ENCODE data around the gene DCLK1. TPM values are rescaled to one million over a fixed set of nuclear protein-coding genes. Genes with fewer than 3 reads are reported as not detected.

DCLK1 gene
- total and polyA plus RNA-seq, 7 donors = 0.98 to 15.1 (median 3.9) TPM

DNA sequence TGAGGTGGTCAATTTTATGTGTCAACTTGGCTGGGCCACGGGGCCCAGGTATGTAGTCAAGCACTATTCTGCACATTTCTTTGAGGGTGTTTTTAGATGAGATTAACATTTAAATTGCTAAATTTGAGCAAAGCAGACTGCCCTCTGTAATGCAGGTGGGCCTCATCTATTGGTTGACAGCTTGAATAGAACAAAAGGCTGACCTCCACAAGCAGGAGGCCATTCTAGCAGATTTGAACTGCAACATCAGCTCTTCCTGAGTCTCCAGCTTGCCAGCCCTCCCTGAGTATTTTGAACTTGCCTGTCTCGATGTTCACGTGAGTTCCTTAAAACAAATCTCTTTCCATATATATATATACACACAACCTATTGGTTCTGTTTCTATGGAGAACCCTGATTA lies 134.8 kb downstream of the DCLK1 start:
- no peak for DNase-seq
- H3K4me1 ChIP-seq = peaks cover 16% of the 10 kb centered on the region
- H3K4me3 ChIP-seq = no peak overlapping the region
- ATAC-seq = no peak
- H3K27ac ChIP-seq = no peak overlapping the region
- H3K27me3 ChIP-seq (ENCODE audit: insufficient read depth in 3 of 3, low read length in 2 of 3) = no peaks in the 10 kb centered on the region
- H3K9me3 ChIP-seq = no peaks in the 10 kb centered on the region
- TF ChIP-seq, protein P1, sequence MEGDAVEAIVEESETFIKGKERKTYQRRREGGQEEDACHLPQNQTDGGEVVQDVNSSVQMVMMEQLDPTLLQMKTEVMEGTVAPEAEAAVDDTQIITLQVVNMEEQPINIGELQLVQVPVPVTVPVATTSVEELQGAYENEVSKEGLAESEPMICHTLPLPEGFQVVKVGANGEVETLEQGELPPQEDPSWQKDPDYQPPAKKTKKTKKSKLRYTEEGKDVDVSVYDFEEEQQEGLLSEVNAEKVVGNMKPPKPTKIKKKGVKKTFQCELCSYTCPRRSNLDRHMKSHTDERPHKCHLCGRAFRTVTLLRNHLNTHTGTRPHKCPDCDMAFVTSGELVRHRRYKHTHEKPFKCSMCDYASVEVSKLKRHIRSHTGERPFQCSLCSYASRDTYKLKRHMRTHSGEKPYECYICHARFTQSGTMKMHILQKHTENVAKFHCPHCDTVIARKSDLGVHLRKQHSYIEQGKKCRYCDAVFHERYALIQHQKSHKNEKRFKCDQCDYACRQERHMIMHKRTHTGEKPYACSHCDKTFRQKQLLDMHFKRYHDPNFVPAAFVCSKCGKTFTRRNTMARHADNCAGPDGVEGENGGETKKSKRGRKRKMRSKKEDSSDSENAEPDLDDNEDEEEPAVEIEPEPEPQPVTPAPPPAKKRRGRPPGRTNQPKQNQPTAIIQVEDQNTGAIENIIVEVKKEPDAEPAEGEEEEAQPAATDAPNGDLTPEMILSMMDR (IDR thresholded peaks at IDR 0.05) = no peak
- 76 to 90% (median 87%) methylated on average over 3 of the region's 3 CpGs for WGBS, 3 donors
- intact Hi-C loops (cut with DNase I) = no loop called here
- H3K36me3 ChIP-seq (ENCODE audit: insufficient read depth in 1 of 2, low read depth in 1 of 2) = no peaks in the 10 kb centered on the region

DNA sequence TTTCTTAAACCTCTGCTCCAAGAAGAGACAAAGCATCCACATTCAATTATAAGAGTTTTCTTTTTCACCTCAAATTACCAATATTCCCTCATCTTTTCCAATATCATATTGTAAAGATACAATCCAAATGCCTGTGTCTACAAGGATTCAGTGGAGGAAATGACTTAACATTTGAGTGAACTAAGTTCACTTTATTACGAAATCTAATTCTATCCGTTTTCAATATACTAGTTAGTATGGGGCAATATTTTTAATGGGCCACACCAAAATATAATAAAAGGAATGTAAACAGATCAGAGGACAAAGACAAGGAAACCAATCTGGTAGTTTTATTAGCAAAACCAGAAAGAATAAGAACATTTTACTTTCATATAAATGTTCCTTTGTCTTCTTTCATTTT lies 136.0 kb downstream of the DCLK1 start:
- TF ChIP-seq, protein P1 (IDR thresholded peaks at IDR 0.05) = no peak
- no peak for ATAC-seq

DNA sequence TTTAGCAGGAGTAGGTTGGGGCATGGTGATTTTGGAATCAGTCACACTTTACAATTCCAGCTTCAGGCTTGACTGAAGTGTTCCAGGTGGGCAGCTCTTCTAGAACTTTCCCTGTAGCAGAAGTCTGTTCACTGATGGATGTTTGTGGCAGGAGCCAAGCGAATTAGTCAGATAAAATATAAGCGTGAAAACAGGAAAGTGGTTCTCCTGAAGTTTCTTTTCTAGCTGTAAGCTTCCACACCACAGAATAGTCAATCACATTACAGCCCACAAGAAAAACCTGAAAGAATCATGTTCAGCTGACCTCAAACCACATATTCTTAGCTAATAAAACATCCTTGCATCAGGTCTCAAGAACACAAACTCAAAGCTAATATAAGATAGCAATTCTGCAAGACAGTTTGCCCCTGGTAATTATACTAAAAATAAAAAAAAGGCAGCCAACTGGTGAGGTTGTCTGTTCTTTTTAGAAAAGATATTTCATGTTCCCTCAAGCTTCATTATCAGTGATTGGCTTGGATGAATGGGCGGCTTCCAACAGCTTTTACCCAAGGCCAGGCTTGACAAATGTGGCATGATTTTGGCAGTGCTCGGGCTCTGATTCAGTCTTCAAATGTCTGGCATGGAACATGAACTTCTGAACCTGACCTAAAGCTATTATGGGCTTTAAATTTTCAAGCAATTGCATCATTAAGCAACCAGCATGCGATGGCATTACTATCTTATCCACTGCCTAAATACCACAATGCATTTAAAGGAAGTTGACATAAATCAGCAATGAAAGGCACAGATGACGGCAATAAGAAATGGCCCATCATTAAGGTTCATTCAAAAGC lies 136.8 kb downstream of the DCLK1 start:
- intact Hi-C loops (cut with DNase I) = no loop called here
- WGBS, 3 donors = 25 to 52% (median 36%) methylated on average over 6 of the region's 6 CpGs
- no peaks in the 10 kb centered on the region for H3K36me3 ChIP-seq (ENCODE audit: insufficient read depth in 1 of 2, low read depth in 1 of 2)
- peak; percentile 56 to 81 for DNase-seq
- peak; percentile 93 to 99 (median 98) for ATAC-seq
- H3K9me3 ChIP-seq = no peaks in the 10 kb centered on the region
- H3K4me1 ChIP-seq = peaks cover 16% of the 10 kb centered on the region
- H3K27me3 ChIP-seq (ENCODE audit: insufficient read depth in 3 of 3, low read length in 2 of 3) = no peaks in the 10 kb centered on the region
- no peak overlapping the region for H3K4me3 ChIP-seq
- H3K27ac ChIP-seq = peak overlapping the region; percentile 75
- TF ChIP-seq, protein P1 (IDR thresholded peaks at IDR 0.05) = no peak

More for the DNA sequence above, 136.0 kb downstream of the DCLK1 start:
- Histone ChIP-seq H3K4me3 (no peak overlapping the region), H3K27me3 (ENCODE audit: insufficient read depth in 3 of 3, low read length in 2 of 3) (no peaks in the 10 kb centered on the region), H3K4me1 (peaks cover 16% of the 10 kb centered on the region), H3K9me3 (no peaks in the 10 kb centered on the region), H3K27ac (no peak overlapping the region), H3K36me3 (ENCODE audit: insufficient read depth in 1 of 2, low read depth in 1 of 2) (no peaks in the 10 kb centered on the region)
- 63 to 86% (median 65%) methylated on average over 2 of the region's 2 CpGs for WGBS, 3 donors
- intact Hi-C loops (cut with DNase I) = no loop called here
- DNase-seq = no peak

DNA sequence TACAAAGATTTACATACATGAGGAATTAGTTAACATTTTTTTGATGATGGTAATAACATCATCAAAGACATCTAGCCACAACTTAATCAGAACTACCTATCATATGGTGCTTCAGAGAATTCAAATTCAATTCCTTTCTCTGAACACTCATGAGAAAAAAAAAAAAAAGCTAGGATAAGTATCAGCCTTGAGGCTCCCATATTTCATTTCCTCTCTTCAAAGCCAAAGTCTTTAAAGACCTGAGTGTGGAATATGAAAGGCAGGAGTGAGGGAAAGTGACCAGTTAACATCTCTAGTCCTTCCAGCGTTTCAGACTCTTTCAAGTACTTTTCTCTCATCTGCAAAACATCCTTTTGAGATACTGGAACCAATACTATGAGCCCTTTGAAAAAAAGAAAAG lies 137.5 kb downstream of the DCLK1 start:
- WGBS, 3 donors = 11 to 28% (median 24%) methylated on average over 1 of the region's 1 CpG
- no peaks in the 10 kb centered on the region for H3K9me3 ChIP-seq
- no peak overlapping the region for H3K4me3 ChIP-seq
- peak overlapping the region; percentile 75 for H3K27ac ChIP-seq
- TF ChIP-seq, protein P1 (IDR thresholded peaks at IDR 0.05) = no peak
- intact Hi-C loops (cut with DNase I) = no loop called here
- ATAC-seq (no peak), DNase-seq (no peak)
- peaks cover 16% of the 10 kb centered on the region for H3K4me1 ChIP-seq
- H3K36me3 ChIP-seq (ENCODE audit: insufficient read depth in 1 of 2, low read depth in 1 of 2) = no peaks in the 10 kb centered on the region
- H3K27me3 ChIP-seq (ENCODE audit: insufficient read depth in 3 of 3, low read length in 2 of 3) = no peaks in the 10 kb centered on the region
